Measurements from ENCODE around the gene HYAL4.

GRCh38 chr7:123816916-123817315, 28.1 kb upstream of the HYAL4 start:
- TF ChIP-seq POLR2A (IDR thresholded peaks at IDR 0.05; ENCODE audit: low read depth, low read length) (no peak), POLR2AphosphoS5 (IDR thresholded peaks at IDR 0.05; ENCODE audit: low read depth, low read length) (no peak), TAF1 (IDR thresholded peaks at IDR 0.05; ENCODE audit: borderline replicate concordance, low read depth, low read length) (no peak)
